B cell (primary cell): ENCODE measurements around the gene MKRN1. TPM values are rescaled to one million over a fixed set of nuclear protein-coding genes. Genes with fewer than 3 reads are reported as not detected.

ENCODE experiments used
- ATAC-seq: fragments of 200-7000 bp; cut with Tn5 transposase; one replicate; pipeline ENCODE4 v1.10.0; 2021; ENCODE audit warnings: low read depth, mild to moderate bottlenecking, moderate number of reproducible peaks, moderate library complexity
- CTCF ChIA-PET: fragments of 350-600 bp; sonication (Branson Sonifier 250); formaldehyde crosslinking; loops from one replicate; lab custom pipeline; 2021; ENCODE audit warnings: antibody characterized with exemption, inconsistent platforms; lab: Charles Lee
- POLR2A ChIA-PET: fragments of 350-600 bp; sonication (Branson Sonifier 250); formaldehyde crosslinking; loops from one replicate; lab custom pipeline; 2021; ENCODE audit warnings: antibody characterized with exemption; lab: Charles Lee
- DNase-seq: peaks from one replicate; pipeline ENCODE4 v3.0.0; 2013
- H2AFZ ChIP-seq: 2 replicates; pipeline ENCODE4 v1.6.1; 2012; ENCODE audit warnings: mild to moderate bottlenecking, low read depth, low read length; ENCODE audit not compliant: insufficient read depth, poor library complexity, severe bottlenecking
- H3K27ac ChIP-seq, 2 donors: 1 replicate in 1 of 2; 2 replicates in 1 of 2; pipeline ENCODE4 v1.5.1; 2012 to 2013; ENCODE audit warnings: low read length in 2 of 2, mild to moderate bottlenecking in 2 of 2, moderate library complexity in 1 of 2
- H3K27me3 ChIP-seq, 4 experiments: fragments of 200-600 bp in 1 of 4; sonication (generic) in 1 of 4; replicated peaks in 1 of 4; 1 replicate in 2 of 4; 2 replicates in 2 of 4; pipeline versions ENCODE4 v1.6.1 to v1.7.0; 2013 to 2016; ENCODE audit warnings: low read length in 3 of 4, mild to moderate bottlenecking in 2 of 4, mixed read lengths in 1 of 4, moderate library complexity in 1 of 4; ENCODE audit not compliant: insufficient read depth in 4 of 4, control insufficient read depth in 3 of 4; ENCODE audit errors: control extremely low read depth in 1 of 4
- H3K36me3 ChIP-seq, 2 experiments: replicated peaks in 1 of 2; 1 replicate in 1 of 2; 2 replicates in 1 of 2; pipeline versions ENCODE4 v1.6.1 to v1.7.1; 2013; ENCODE audit warnings: low read length in 1 of 2; ENCODE audit not compliant: insufficient read depth in 2 of 2, control insufficient read depth in 1 of 2; ENCODE audit errors: control extremely low read depth in 1 of 2, extremely low read depth in 1 of 2
- H3K4me1 ChIP-seq, 2 donors: fragments of 200-600 bp in 1 of 2; sonication (generic) in 1 of 2; 1 replicate in 1 of 2; 2 replicates in 1 of 2; pipeline versions ENCODE4 v1.5.1 to v1.6.1; 2013 to 2017; ENCODE audit warnings: low read length in 2 of 2; ENCODE audit not compliant: control insufficient read depth in 2 of 2, insufficient read depth in 2 of 2
- H3K4me2 ChIP-seq: replicated peaks from 2 replicates; pipeline ENCODE3; 2012; ENCODE audit warnings: mild to moderate bottlenecking, low read depth, low read length; ENCODE audit not compliant: poor library complexity, severe bottlenecking
- H3K4me3 ChIP-seq, 5 experiments: fragments of 200-600 bp in 1 of 5; sonication (generic) in 1 of 5; 1 replicate in 3 of 5; 2 replicates in 2 of 5; pipeline versions ENCODE4 v1.5.1 to v1.7.0; 2011 to 2016; ENCODE audit warnings: low read length in 4 of 5, mild to moderate bottlenecking in 4 of 5, low read depth in 2 of 5, control low read depth in 1 of 5, moderate library complexity in 1 of 5; ENCODE audit not compliant: insufficient read depth in 1 of 5; ENCODE audit errors: control extremely low read depth in 1 of 5, extremely low read depth in 1 of 5
- H3K79me2 ChIP-seq: fragments of 200-600 bp; sonication (generic); one replicate; pipeline ENCODE4 v1.6.0; 2016; ENCODE audit warnings: low read length; ENCODE audit not compliant: control insufficient read depth, insufficient read depth
- H3K9ac ChIP-seq: fragments of 200-600 bp; sonication (generic); 2 replicates; pipeline ENCODE4 v1.6.1; 2017; ENCODE audit warnings: mild to moderate bottlenecking, low read length, moderate library complexity
- H3K9me3 ChIP-seq, 3 donors: one replicate each; pipeline versions ENCODE4 v1.6.1 to v1.7.1; 2013; ENCODE audit warnings: low read length in 2 of 3; ENCODE audit not compliant: control insufficient read depth in 2 of 3, insufficient read depth in 1 of 3; ENCODE audit errors: control extremely low read depth in 1 of 3
- H4K20me1 ChIP-seq: 2 replicates; pipeline ENCODE4 v1.6.0; 2012; ENCODE audit warnings: mild to moderate bottlenecking, low read length; ENCODE audit not compliant: insufficient read depth, control insufficient read depth, poor library complexity, severe bottlenecking
- H3K27ac Mint-ChIP-seq: one replicate; pipeline ENCODE4 v1.8.0; 2021; ENCODE audit warnings: mixed read lengths
- H3K27me3 Mint-ChIP-seq: one replicate; pipeline ENCODE4 v1.8.0; 2021; ENCODE audit warnings: mixed read lengths
- H3K4me1 Mint-ChIP-seq: one replicate; pipeline ENCODE4 v1.8.0; 2021; ENCODE audit warnings: mixed read lengths
- H3K4me3 Mint-ChIP-seq: one replicate; pipeline ENCODE4 v1.8.0; 2021; ENCODE audit warnings: mixed read lengths
- H3K9me3 Mint-ChIP-seq: one replicate; pipeline ENCODE4 v1.8.0; 2022; ENCODE audit warnings: mixed read lengths; ENCODE audit not compliant: insufficient read depth
- EZH2 ChIP-seq: IDR thresholded peaks from 2 replicates; pipeline ENCODE4 v1.6.1; 2012; ENCODE audit warnings: borderline replicate concordance, low read depth, mild to moderate bottlenecking, moderate library complexity, low read length; ENCODE audit not compliant: insufficient read depth, poor library complexity, severe bottlenecking
- WGBS: methylation state at CpG from one replicate; pipeline ENCODE4 v1.1.5; 2013; ENCODE audit warnings: missing lambda C conversion rate; ENCODE audit not compliant: insufficient coverage; 5-methylcytosine and 5-hydroxymethylcytosine counted together
- intact Hi-C: fragments of 100-400 bp; cut with micrococcal nuclease; formaldehyde crosslinking; loops from one replicate; pipeline ENCODE4 v1.10.0; 2022
- polyA plus RNA-seq: library from polyadenylated mRNA; depleted of rRNA; stranded (reverse); fragments of >200 nt; gene quantifications from 2 replicates; pipeline ENCODE4 v1.2.3, GENCODE V29; 2012
- total RNA-seq, 2 donors: library from RNA; stranded (reverse); fragments of 120-200 nt in 1 of 2; gene quantifications; 1 replicate in 1 of 2; 2 replicates in 1 of 2; pipeline versions ENCODE4 v1.2.3 to v1.2.4, GENCODE V29; 2013 to 2022
- TF ChIP-seq, protein P1 (sequence below): fragments of 200-600 bp; IDR thresholded peaks from one replicate; pipeline ENCODE4 v1.8.0; 2022; ENCODE audit warnings: antibody characterized with exemption, mild to moderate bottlenecking

The MKRN1 gene
- total and polyA plus RNA-seq, 2 donors (not counting 1 experiment from before 2014, with no cell fraction given) = 41.9 to 147 TPM

- H3K27ac Mint-ChIP-seq = no peak overlapping the region
- Histone ChIP-seq H3K36me3 (no peaks in the 10 kb centered on the region), H3K27ac (no peak overlapping the region), H3K27me3 (no peaks in the 10 kb centered on the region), H3K4me2 (no peak overlapping the region), H3K9me3 (no peaks in the 10 kb centered on the region), H4K20me1 (peaks cover 8% of the 10 kb centered on the region), H2AFZ (no peak overlapping the region), H3K79me2 (no peaks in the 10 kb centered on the region), H3K9ac (no peak overlapping the region), H3K4me1 (peaks cover 10 to 17% of the 10 kb centered on the region in 2 donors), H3K4me3 (no peak overlapping the region)
- intact Hi-C loops = no loop called here
- peaks cover 18% of the 10 kb centered on the region for H3K4me1 Mint-ChIP-seq
- H3K27me3 Mint-ChIP-seq = no peaks in the 10 kb centered on the region
- TF ChIP-seq EZH2 = no peak
- TF ChIP-seq, protein P1, sequence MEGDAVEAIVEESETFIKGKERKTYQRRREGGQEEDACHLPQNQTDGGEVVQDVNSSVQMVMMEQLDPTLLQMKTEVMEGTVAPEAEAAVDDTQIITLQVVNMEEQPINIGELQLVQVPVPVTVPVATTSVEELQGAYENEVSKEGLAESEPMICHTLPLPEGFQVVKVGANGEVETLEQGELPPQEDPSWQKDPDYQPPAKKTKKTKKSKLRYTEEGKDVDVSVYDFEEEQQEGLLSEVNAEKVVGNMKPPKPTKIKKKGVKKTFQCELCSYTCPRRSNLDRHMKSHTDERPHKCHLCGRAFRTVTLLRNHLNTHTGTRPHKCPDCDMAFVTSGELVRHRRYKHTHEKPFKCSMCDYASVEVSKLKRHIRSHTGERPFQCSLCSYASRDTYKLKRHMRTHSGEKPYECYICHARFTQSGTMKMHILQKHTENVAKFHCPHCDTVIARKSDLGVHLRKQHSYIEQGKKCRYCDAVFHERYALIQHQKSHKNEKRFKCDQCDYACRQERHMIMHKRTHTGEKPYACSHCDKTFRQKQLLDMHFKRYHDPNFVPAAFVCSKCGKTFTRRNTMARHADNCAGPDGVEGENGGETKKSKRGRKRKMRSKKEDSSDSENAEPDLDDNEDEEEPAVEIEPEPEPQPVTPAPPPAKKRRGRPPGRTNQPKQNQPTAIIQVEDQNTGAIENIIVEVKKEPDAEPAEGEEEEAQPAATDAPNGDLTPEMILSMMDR = no peak
- H3K9me3 Mint-ChIP-seq = no peaks in the 10 kb centered on the region
- ATAC-seq (no peak), DNase-seq (no peak)
- CTCF ChIA-PET = no interaction called here
- POLR2A ChIA-PET = no interaction called here
- no peak overlapping the region for H3K4me3 Mint-ChIP-seq
- WGBS = 100% methylated on average over 9 of the region's 11 CpGs
Measured at GRCh38 chr7:140446467-140446866, 32.8 kb downstream of the MKRN1 start.

DNA sequence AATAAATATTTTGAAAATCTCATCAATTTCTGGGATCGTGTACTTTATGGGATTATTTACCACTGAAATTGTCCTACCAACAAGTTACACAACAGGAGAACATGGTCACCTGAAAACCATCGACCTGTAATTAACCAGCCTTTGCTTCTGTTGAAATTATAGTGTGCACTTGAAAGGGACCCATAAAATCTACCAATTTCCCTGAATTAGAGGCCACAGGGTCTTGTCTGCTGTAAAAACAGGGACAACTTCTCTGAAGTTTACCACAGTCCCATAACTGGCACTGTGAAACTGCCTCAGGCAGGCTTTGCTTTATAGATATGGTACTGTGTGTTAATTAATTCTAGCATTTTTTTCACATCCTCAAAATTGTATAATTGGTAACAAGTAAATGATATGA is 37.8 kb downstream of the MKRN1 start:
- no CpG with 5 or more reads among the region's 2 CpGs for WGBS
- H3K4me1 ChIP-seq = no peaks in the 10 kb centered on the region
- H3K79me2 ChIP-seq = no peaks in the 10 kb centered on the region
- Mint-ChIP-seq H3K4me3 (no peak overlapping the region), H3K4me1 (no peaks in the 10 kb centered on the region), H3K9me3 (no peaks in the 10 kb centered on the region), H3K27ac (no peak overlapping the region), H3K27me3 (no peaks in the 10 kb centered on the region)
- ChIA-PET POLR2A (no interaction called here), CTCF (no interaction called here)
- H4K20me1 ChIP-seq = no peaks in the 10 kb centered on the region
- intact Hi-C loops = no loop called here
- no peaks in the 10 kb centered on the region for H3K9me3 ChIP-seq
- no peak overlapping the region for H2AFZ ChIP-seq
- no peak overlapping the region for H3K4me3 ChIP-seq
- H3K27ac ChIP-seq = no peak overlapping the region
- ATAC-seq = no peak
- H3K9ac ChIP-seq = no peak overlapping the region
- no peaks in the 10 kb centered on the region for H3K36me3 ChIP-seq
- no peaks in the 10 kb centered on the region for H3K27me3 ChIP-seq
- no peak for DNase-seq
- TF ChIP-seq EZH2 = no peak
- TF ChIP-seq, protein P1 = no peak
- no peak overlapping the region for H3K4me2 ChIP-seq
